Central memory CD4-positive, alpha-beta T cell (primary cell): Measurements from ENCODE around the gene NUDT2.

Source experiments
- DNase-seq: peaks from one replicate; pipeline ENCODE4 v3.0.0; 2022

The NUDT2 gene

GRCh38 chr9:34387239-34387638 is 57.9 kb downstream of the NUDT2 start:
- no peak for DNase-seq

GRCh38 chr9:34392511-34392910 is 63.1 kb downstream of the NUDT2 start:
- no peak for DNase-seq
